Caco-2 (cell line): Measurements from ENCODE around the gene OSBPL1A. TPM values are rescaled to one million over a fixed set of nuclear protein-coding genes. Genes with fewer than 3 reads are reported as not detected.

Source experiments
- BruUV-seq: library from RNA; stranded (reverse); fragments of 400-500 nt; replicated peaks from 2 replicates; lab custom pipeline; 2021; lab: Mats Ljungman, UMichigan
- CTCF ChIA-PET: fragments of 300-600 bp; sonication (Branson Sonifier 250); formaldehyde crosslinking; loops from one replicate; lab custom pipeline; 2022; ENCODE audit warnings: antibody characterized with exemption; lab: Charles Lee
- POLR2A ChIA-PET: fragments of 300-600 bp; sonication (Branson Sonifier 250); formaldehyde crosslinking; loops from one replicate; lab custom pipeline; 2022; ENCODE audit warnings: antibody characterized with exemption; lab: Charles Lee
- DNase-seq, 2 experiments: peaks; one replicate each; pipeline versions ENCODE4 v3.0.0 to v3.0.0-alpha.2; 2020 to 2022
- H3K27me3 ChIP-seq: replicated peaks from 2 replicates; pipeline ENCODE4 v1.6.0; 2011; ENCODE audit warnings: low read length; ENCODE audit not compliant: control insufficient read depth, insufficient read depth
- H3K36me3 ChIP-seq: 2 replicates; pipeline ENCODE4 v1.5.1; 2011; ENCODE audit warnings: low read length; ENCODE audit not compliant: control insufficient read depth, insufficient read depth
- H3K4me1 ChIP-seq: fragments of 250-450 bp; sonication (Bioruptor Pico); 2 replicates; pipeline ENCODE4 v1.5.1; 2020; ENCODE audit warnings: mild to moderate bottlenecking
- H3K4me3 ChIP-seq: 2 replicates; pipeline ENCODE4 v1.5.1; 2011; ENCODE audit warnings: low read depth, mild to moderate bottlenecking, control low read depth, low read length
- H3K9me3 ChIP-seq: fragments of 250-450 bp; sonication (Bioruptor Pico); 2 replicates; pipeline ENCODE4 v1.5.1; 2020; ENCODE audit warnings: mild to moderate bottlenecking, moderate library complexity
- H3K27ac Mint-ChIP-seq: one replicate; pipeline ENCODE4 v1.8.0; 2022; ENCODE audit warnings: mixed read lengths; ENCODE audit not compliant: unreplicated experiment
- H3K27me3 Mint-ChIP-seq: one replicate; pipeline ENCODE4 v1.8.0; 2022; ENCODE audit warnings: mixed read lengths; ENCODE audit not compliant: insufficient read depth, unreplicated experiment
- H3K36me3 Mint-ChIP-seq: one replicate; pipeline ENCODE4 v1.8.0; 2022; ENCODE audit warnings: mild to moderate bottlenecking, mixed read lengths; ENCODE audit not compliant: insufficient read depth, unreplicated experiment
- H3K4me1 Mint-ChIP-seq: one replicate; pipeline ENCODE4 v1.8.0; 2022; ENCODE audit warnings: low read depth, mixed read lengths; ENCODE audit not compliant: unreplicated experiment
- H3K4me3 Mint-ChIP-seq: one replicate; pipeline ENCODE4 v1.8.0; 2022; ENCODE audit warnings: mild to moderate bottlenecking, moderate library complexity, mixed read lengths; ENCODE audit not compliant: unreplicated experiment
- H3K9me3 Mint-ChIP-seq: one replicate; pipeline ENCODE4 v1.8.0; 2022; ENCODE audit warnings: mixed read lengths; ENCODE audit not compliant: unreplicated experiment
- intact Hi-C: fragments of 100-400 bp; cut with micrococcal nuclease; formaldehyde crosslinking; loops from one replicate; pipeline ENCODE4 v1.10.0; 2022; ENCODE audit not compliant: unreplicated experiment
- total RNA-seq: library from RNA; stranded (reverse); gene quantifications from 2 replicates; pipeline ENCODE4 v1.2.3, GENCODE V29; 2022
- TF ChIP-seq, protein P1 (sequence below), 2 experiments: fragments of 200-600 bp in 1 of 2; IDR thresholded peaks; 1 replicate in 1 of 2; 2 replicates in 1 of 2; pipeline versions ENCODE4 v1.5.1 to v1.8.0; 2011 to 2022; ENCODE audit warnings: antibody characterized with exemption in 1 of 2, control low read depth in 1 of 2, inconsistent platforms in 1 of 2, low read depth in 1 of 2, low read length in 1 of 2, mild to moderate bottlenecking in 1 of 2, moderate library complexity in 1 of 2; ENCODE audit not compliant: insufficient read depth in 1 of 2, severe bottlenecking in 1 of 2, unreplicated experiment in 1 of 2

The OSBPL1A gene
- total RNA-seq, 1 experiment from 2014 or later: 15.7 TPM

GRCh38 chr18:24249716-24250115 lies 147.9 kb downstream of the OSBPL1A start:
- CTCF ChIA-PET: no interaction called here
- Histone ChIP-seq H3K36me3 (peaks cover 1% of the 10 kb centered on the region), H3K9me3 (no peaks in the 10 kb centered on the region), H3K4me1 (no peaks in the 10 kb centered on the region), H3K27me3 (no peaks in the 10 kb centered on the region), H3K4me3 (no peak overlapping the region)
- BruUV-seq: no TSS peak
- POLR2A ChIA-PET: no interaction called here
- H3K4me3 Mint-ChIP-seq: no peak overlapping the region
- intact Hi-C loops: no loop called here
- TF ChIP-seq, protein P1, sequence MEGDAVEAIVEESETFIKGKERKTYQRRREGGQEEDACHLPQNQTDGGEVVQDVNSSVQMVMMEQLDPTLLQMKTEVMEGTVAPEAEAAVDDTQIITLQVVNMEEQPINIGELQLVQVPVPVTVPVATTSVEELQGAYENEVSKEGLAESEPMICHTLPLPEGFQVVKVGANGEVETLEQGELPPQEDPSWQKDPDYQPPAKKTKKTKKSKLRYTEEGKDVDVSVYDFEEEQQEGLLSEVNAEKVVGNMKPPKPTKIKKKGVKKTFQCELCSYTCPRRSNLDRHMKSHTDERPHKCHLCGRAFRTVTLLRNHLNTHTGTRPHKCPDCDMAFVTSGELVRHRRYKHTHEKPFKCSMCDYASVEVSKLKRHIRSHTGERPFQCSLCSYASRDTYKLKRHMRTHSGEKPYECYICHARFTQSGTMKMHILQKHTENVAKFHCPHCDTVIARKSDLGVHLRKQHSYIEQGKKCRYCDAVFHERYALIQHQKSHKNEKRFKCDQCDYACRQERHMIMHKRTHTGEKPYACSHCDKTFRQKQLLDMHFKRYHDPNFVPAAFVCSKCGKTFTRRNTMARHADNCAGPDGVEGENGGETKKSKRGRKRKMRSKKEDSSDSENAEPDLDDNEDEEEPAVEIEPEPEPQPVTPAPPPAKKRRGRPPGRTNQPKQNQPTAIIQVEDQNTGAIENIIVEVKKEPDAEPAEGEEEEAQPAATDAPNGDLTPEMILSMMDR (IDR thresholded peaks at IDR 0.05; ENCODE audit: insufficient read depth in 1 of 2, low read depth in 1 of 2, low read length in 1 of 2, severe bottlenecking in 1 of 2, unreplicated experiment in 1 of 2): no peak
- peaks cover 5% of the 10 kb centered on the region for H3K4me1 Mint-ChIP-seq
- no peaks in the 10 kb centered on the region for H3K36me3 Mint-ChIP-seq
- no peaks in the 10 kb centered on the region for H3K9me3 Mint-ChIP-seq
- no peak for DNase-seq
- no peak overlapping the region for H3K27ac Mint-ChIP-seq
- no peaks in the 10 kb centered on the region for H3K27me3 Mint-ChIP-seq

DNA sequence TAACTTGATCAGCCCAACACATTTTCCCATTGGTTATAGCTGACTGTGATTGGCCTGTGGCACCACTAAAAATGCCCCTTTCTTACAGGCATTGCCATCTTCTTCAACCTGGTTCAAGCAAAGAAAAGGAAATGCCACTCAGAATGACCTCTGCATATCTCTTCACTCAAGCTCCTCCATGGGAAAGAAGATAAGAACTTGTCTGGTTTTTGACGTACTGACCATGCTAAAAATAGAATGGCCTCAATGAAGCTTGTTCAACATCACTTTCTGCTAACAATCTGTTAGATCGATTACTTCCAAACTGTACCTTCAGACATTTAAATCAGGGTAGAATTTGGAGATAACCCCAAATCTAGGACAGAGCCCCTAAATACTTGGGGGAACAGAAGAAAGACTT lies 149.3 kb downstream of the OSBPL1A start:
- H3K27ac Mint-ChIP-seq: no peak overlapping the region
- TF ChIP-seq, protein P1 (IDR thresholded peaks at IDR 0.05; ENCODE audit: insufficient read depth in 1 of 2, low read depth in 1 of 2, low read length in 1 of 2, severe bottlenecking in 1 of 2, unreplicated experiment in 1 of 2): no peak
- H3K4me3 Mint-ChIP-seq: no peak overlapping the region

DNA sequence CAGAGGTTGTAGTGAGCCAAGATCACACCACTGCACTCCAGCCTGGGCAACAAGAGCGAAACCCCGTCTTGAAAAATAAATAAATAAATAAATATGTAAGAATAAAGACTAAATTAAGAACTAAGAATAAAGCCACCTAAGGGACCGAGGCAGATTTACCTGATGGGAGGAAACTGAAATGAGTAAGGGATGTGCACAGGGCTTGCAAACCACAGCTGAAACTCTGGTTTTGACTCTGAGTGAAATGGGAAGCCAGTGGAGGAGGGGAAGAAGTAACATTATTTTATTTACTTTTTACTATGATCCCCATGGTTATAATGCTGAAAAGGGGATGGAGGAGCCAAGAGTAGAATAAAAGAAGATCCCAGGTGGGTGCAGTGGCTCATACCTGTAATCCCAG lies 151.5 kb downstream of the OSBPL1A start:
- H3K4me3 Mint-ChIP-seq: no peak overlapping the region

More for the DNA sequence above, 149.3 kb downstream of the OSBPL1A start:
- CTCF ChIA-PET: no interaction called here
- no peaks in the 10 kb centered on the region for H3K4me1 ChIP-seq
- Mint-ChIP-seq H3K27me3 (no peaks in the 10 kb centered on the region), H3K4me1 (no peaks in the 10 kb centered on the region), H3K36me3 (no peaks in the 10 kb centered on the region), H3K9me3 (no peaks in the 10 kb centered on the region)
- H3K36me3 ChIP-seq: peaks cover 1% of the 10 kb centered on the region
- intact Hi-C loops: no loop called here
- no peaks in the 10 kb centered on the region for H3K9me3 ChIP-seq
- BruUV-seq: no TSS peak
- no peaks in the 10 kb centered on the region for H3K27me3 ChIP-seq
- H3K4me3 ChIP-seq: no peak overlapping the region
- POLR2A ChIA-PET: no interaction called here
- DNase-seq: no peak

More for the DNA sequence above, 151.5 kb downstream of the OSBPL1A start:
- no TSS peak for BruUV-seq
- Histone ChIP-seq H3K4me3 (no peak overlapping the region), H3K4me1 (no peaks in the 10 kb centered on the region), H3K27me3 (no peaks in the 10 kb centered on the region), H3K36me3 (peaks cover 1% of the 10 kb centered on the region), H3K9me3 (no peaks in the 10 kb centered on the region)
- Mint-ChIP-seq H3K36me3 (no peaks in the 10 kb centered on the region), H3K27ac (no peak overlapping the region), H3K9me3 (no peaks in the 10 kb centered on the region), H3K27me3 (no peaks in the 10 kb centered on the region), H3K4me1 (no peaks in the 10 kb centered on the region)
- TF ChIP-seq, protein P1 (IDR thresholded peaks at IDR 0.05; ENCODE audit: insufficient read depth in 1 of 2, low read depth in 1 of 2, low read length in 1 of 2, severe bottlenecking in 1 of 2, unreplicated experiment in 1 of 2): no peak
- ChIA-PET POLR2A (no interaction called here), CTCF (no interaction called here)
- intact Hi-C loops: no loop called here
- DNase-seq: no peak
